MCF 10A (cell line): Measurements from ENCODE around the gene CACNB4. TPM values are rescaled to one million over a fixed set of nuclear protein-coding genes. Genes with fewer than 3 reads are reported as not detected.

ENCODE experiments used
- BruUV-seq: library from RNA; stranded (reverse); fragments of 400-500 nt; replicated peaks from 2 replicates; lab custom pipeline; 2021; lab: Mats Ljungman, UMichigan
- CTCF ChIA-PET: fragments of 300-600 bp; sonication (Branson Sonifier 250); formaldehyde crosslinking; extraction: SDS; loops from one replicate; lab custom pipeline; 2021; ENCODE audit warnings: antibody characterized with exemption, inconsistent platforms; lab: Yijun Ruan, JAX
- POLR2A ChIA-PET: fragments of 300-600, 350-650 bp; sonication (Branson Sonifier 250); formaldehyde crosslinking; extraction: SDS; loops from one replicate; lab custom pipeline; 2020; ENCODE audit warnings: antibody characterized with exemption, inconsistent platforms; lab: Yijun Ruan, JAX
- DNase-seq: peaks from one replicate; pipeline ENCODE4 v3.0.0-alpha.2; 2018; ENCODE audit not compliant: unreplicated experiment
- H3K27ac Mint-ChIP-seq: one replicate; pipeline ENCODE4 v1.8.0; 2022; ENCODE audit warnings: mild to moderate bottlenecking, low read depth, mixed read lengths; ENCODE audit not compliant: unreplicated experiment
- H3K27me3 Mint-ChIP-seq: one replicate; pipeline ENCODE4 v1.8.0; 2022; ENCODE audit warnings: mixed read lengths; ENCODE audit not compliant: insufficient read depth, unreplicated experiment
- H3K36me3 Mint-ChIP-seq: one replicate; pipeline ENCODE4 v1.8.0; 2022; ENCODE audit warnings: mild to moderate bottlenecking, moderate library complexity, mixed read lengths; ENCODE audit not compliant: insufficient read depth, unreplicated experiment
- H3K4me1 Mint-ChIP-seq: one replicate; pipeline ENCODE4 v1.8.0; 2022; ENCODE audit warnings: mixed read lengths; ENCODE audit not compliant: insufficient read depth, unreplicated experiment
- H3K4me3 Mint-ChIP-seq: one replicate; pipeline ENCODE4 v1.8.0; 2022; ENCODE audit warnings: mild to moderate bottlenecking, moderate library complexity, mixed read lengths; ENCODE audit not compliant: unreplicated experiment
- H3K9me3 Mint-ChIP-seq: one replicate; pipeline ENCODE4 v1.8.0; 2022; ENCODE audit warnings: mixed read lengths; ENCODE audit not compliant: unreplicated experiment
- CTCF ChIP-seq: fragments of 200-600 bp; IDR thresholded peaks from one replicate; pipeline ENCODE4 v1.8.0; 2022; ENCODE audit warnings: antibody characterized with exemption, mild to moderate bottlenecking; ENCODE audit not compliant: unreplicated experiment
- intact Hi-C: fragments of 100-400 bp; cut with micrococcal nuclease; formaldehyde crosslinking; loops from 2 replicates; pipeline ENCODE4 v1.14.1; 2022
- total RNA-seq: library from RNA; stranded (reverse); gene quantifications from 2 replicates; pipeline ENCODE4 v1.2.3, GENCODE V29; 2022

CACNB4 gene
- total RNA-seq, 1 experiment from 2014 or later: 0.49 TPM

GRCh38 chr2:151837926-151838325, 260.9 kb downstream of the CACNB4 start:
- H3K36me3 Mint-ChIP-seq: no peaks in the 10 kb centered on the region
- no peaks in the 10 kb centered on the region for H3K9me3 Mint-ChIP-seq
- BruUV-seq: no TSS peak
- DNase-seq: no peak
- H3K27ac Mint-ChIP-seq: no peak overlapping the region
- intact Hi-C loops: no loop called here
- TF ChIP-seq CTCF: no peak
- ChIA-PET POLR2A (interaction anchor here (3.0 kb wide), 1 partner anchor 10 kb away, joined by 20 read pairs; the partner anchor contains the start of gene ARL5A), CTCF (no interaction called here)
- no peak overlapping the region for H3K4me3 Mint-ChIP-seq
- no peaks in the 10 kb centered on the region for H3K27me3 Mint-ChIP-seq
- H3K4me1 Mint-ChIP-seq: no peaks in the 10 kb centered on the region

- H3K27ac Mint-ChIP-seq: no peak overlapping the region
- H3K4me3 Mint-ChIP-seq: no peak overlapping the region
- CTCF ChIA-PET: no interaction called here
- BruUV-seq: no TSS peak
- intact Hi-C loops: no loop called here
- no peak for TF ChIP-seq CTCF
- H3K4me1 Mint-ChIP-seq: no peaks in the 10 kb centered on the region
- POLR2A ChIA-PET: interaction anchor here (1.4 kb wide), 1 partner anchor 53 kb away, joined by 3 read pairs; no protein-coding TSS in a partner anchor
- DNase-seq: no peak
- H3K27me3 Mint-ChIP-seq: no peaks in the 10 kb centered on the region
- H3K9me3 Mint-ChIP-seq: peaks cover 5% of the 10 kb centered on the region
- no peaks in the 10 kb centered on the region for H3K36me3 Mint-ChIP-seq
Observed at GRCh38 chr2:151833984-151834383, 264.9 kb downstream of the CACNB4 start.

- no peaks in the 10 kb centered on the region for H3K27me3 Mint-ChIP-seq
- H3K27ac Mint-ChIP-seq: no peak overlapping the region
- ChIA-PET POLR2A (interaction anchor here (0.8 to 1.5 kb wide), 3 partner anchors 10 to 92 kb away, joined by 3 to 4 read pairs (median 3); no protein-coding TSS in a partner anchor), CTCF (interaction anchor here (0.6 kb wide), 1 partner anchor 270 kb away, joined by 4 read pairs; no protein-coding TSS in a partner anchor)
- TF ChIP-seq CTCF: no peak
- no peak overlapping the region for H3K4me3 Mint-ChIP-seq
- H3K9me3 Mint-ChIP-seq: peaks cover 5% of the 10 kb centered on the region
- DNase-seq: no peak
- H3K36me3 Mint-ChIP-seq: no peaks in the 10 kb centered on the region
- no TSS peak for BruUV-seq
- intact Hi-C loops: no loop called here
- H3K4me1 Mint-ChIP-seq: no peaks in the 10 kb centered on the region
Observed at GRCh38 chr2:151830961-151831360, 267.9 kb downstream of the CACNB4 start.

- BruUV-seq: TSS peak; percentile 97
- intact Hi-C loops: loop anchor here (5.0 to 10.0 kb wide), 2 partner anchors 98 to 196 kb away; no protein-coding TSS in a partner anchor
Observed at GRCh38 chr2:151828890-151829324, 269.9 kb downstream of the CACNB4 start.

More at GRCh38 chr2:151828890-151829324, 269.9 kb downstream of the CACNB4 start:
- no peaks in the 10 kb centered on the region for H3K27me3 Mint-ChIP-seq
- H3K36me3 Mint-ChIP-seq: no peaks in the 10 kb centered on the region
- H3K4me1 Mint-ChIP-seq: peaks cover 6% of the 10 kb centered on the region
- POLR2A ChIA-PET: interaction anchor here (0.6 to 4.6 kb wide), 21 partner anchors 8 to 419 kb away, joined by 3 to 37 read pairs (median 6); partner anchors contain the start of gene RIF1
- DNase-seq: no peak
- H3K4me3 Mint-ChIP-seq: peak overlapping the region; percentile 93
- H3K27ac Mint-ChIP-seq: peak overlapping the region; percentile 88
- CTCF ChIA-PET: interaction anchor here (0.7 to 2.7 kb wide), 3 partner anchors 29 to 458 kb away, joined by 4 to 9 read pairs (median 4); no protein-coding TSS in a partner anchor
- TF ChIP-seq CTCF: no peak
- H3K9me3 Mint-ChIP-seq: peaks cover 5% of the 10 kb centered on the region
